Medulla oblongata (tissue), 1 donor: ENCODE measurements around the gene ARID3B.
"Not testable (repeated sequence)": the region's sequence is repeated elsewhere in the genome, so short reads cannot be mapped to it uniquely, and the experiment has no call there.

Experiments used
- DNase-seq: peaks from one replicate; pipeline ENCODE4 v3.0.0-alpha.2; 2015; ENCODE audit errors: extremely low spot score

The ARID3B gene

GRCh38 chr15:74568594-74568993 is 27.6 kb downstream of the ARID3B start:
- no peak for DNase-seq

- no peak for DNase-seq
Observed at GRCh38 chr15:74569731-74570070, 28.7 kb downstream of the ARID3B start.

DNA sequence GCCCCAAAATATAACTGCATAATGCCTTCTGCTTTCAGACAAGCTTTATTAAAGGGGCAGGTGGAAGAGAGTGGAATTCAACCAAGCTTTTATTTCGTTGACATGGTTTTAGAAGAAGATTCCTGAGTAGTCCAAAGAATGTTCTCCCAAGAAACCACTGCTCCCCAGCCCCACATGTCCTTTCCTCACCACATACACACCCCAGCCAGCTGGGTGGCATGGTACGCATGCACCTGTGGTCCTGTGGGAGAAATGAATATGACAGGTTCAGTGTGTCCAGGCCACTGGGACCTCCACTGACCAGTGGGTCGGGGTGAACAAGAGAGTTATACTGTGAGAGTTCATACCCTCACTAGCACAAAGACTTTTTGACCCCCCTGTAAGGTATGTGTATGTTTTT is 30.2 kb downstream of the ARID3B start:
- no peak for DNase-seq

GRCh38 chr15:74573987-74574386 is 33.0 kb downstream of the ARID3B start:
- no peak for DNase-seq

DNA sequence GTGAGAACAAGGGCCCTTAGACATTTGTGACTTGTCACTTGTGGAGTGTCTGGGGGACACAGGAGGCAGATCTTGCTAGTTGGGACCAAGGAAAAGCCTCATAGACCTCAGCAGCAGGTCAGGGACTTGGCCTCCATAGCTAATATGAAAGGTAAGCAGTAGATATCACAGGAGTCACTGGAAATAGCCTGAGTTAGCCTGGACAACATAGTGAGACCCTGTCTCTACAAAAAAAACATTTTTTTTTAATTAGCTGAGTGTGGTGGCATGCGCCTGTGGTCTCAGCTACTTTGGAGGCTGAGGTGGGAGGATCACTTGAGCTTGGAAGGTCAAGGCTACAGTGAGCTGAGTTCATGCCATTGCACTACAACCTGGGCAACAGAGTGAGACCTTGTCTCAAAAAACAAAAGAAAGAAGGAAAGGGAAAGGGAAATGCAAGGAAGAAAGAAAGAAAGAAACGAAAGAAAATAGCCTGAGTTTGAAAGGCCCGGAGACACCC is 37.5 kb downstream of the ARID3B start:
- no peak for DNase-seq

- no peak for DNase-seq
Observed at GRCh38 chr15:74579001-74579400, 38.0 kb downstream of the ARID3B start.

- no peak for DNase-seq
Observed at GRCh38 chr15:74580538-74581350, 39.7 kb downstream of the ARID3B start.

DNA sequence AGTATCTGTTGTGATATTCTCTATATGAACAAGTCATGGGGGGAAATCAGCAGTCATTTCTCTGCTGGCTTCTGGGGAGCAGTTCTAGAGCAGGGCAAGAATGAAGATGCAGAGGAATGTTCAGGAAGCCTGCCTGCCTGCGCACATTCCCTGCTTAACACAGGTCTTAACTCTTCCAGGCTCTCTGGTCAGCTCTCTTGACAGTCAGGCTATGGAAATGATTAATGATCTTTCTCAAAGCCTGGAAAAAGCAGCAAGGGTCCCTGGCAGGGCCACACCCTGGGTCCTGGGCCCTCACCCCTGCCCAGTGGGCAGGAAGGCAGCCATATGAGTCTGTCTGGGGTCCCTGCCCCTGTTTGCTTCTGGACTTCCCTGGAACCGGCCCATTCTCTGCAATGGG is 43.2 kb downstream of the ARID3B start:
- DNase-seq, result no peak

- peak; percentile 66 for DNase-seq
Observed at GRCh38 chr15:74584779-74585178, 43.8 kb downstream of the ARID3B start.

DNA sequence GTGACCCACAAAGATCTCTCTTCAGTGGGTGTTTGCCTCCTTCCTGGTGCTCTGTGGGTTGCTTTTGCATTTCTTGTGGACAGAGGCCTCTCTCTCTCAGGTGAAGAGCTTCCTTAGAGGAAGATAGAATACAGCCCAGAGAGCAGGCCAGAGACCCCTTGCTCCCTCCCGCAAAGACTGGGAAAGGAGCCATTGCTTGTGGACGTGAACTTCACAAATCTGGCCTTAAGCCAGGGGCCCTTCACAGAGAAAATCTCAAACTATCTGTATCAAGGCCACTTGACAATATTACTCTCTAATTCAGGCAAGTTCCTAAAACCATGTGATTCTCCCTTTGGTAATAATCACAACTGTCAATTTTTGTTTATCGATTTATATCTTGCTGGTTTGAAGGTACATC is 44.2 kb downstream of the ARID3B start:
- no peak for DNase-seq

- DNase-seq, result no peak
Observed at GRCh38 chr15:74585857-74586256, 44.8 kb downstream of the ARID3B start.

DNA sequence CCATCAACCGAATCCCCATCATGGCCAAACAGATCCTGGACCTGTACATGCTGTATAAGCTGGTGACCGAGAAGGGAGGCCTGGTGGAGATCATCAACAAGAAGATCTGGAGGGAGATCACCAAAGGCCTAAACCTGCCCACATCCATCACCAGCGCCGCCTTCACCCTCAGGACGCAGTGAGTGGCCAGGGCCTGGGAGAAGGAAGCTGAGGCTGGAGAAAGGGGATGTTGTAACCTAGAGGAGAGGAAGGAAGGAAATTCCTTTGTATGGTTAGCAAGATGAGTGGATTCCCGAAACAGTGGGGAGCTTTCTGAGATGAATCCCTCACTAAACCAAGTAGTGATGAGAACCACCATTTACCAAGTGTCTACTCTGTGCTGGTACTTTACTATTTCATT is 48.8 kb downstream of the ARID3B start:
- no peak for DNase-seq

DNA sequence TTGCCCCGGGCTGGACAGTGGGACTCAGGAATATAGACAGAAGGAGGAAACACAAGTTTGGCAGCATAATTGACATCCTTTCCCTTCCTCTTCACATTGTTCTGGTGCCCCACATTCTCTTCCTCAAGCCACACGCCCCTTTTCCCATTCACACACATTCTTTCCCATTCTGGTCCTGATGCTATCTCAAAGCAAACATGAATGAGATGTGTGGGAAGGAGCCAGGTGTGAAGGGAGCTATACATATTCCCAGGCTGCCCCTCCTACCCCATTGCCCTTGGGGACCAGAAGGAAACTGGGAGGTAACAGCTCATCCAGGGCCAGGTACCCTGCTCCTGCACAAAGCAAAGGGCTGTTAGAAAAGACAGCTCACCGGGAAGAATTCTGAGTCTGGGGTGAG is 51.2 kb downstream of the ARID3B start:
- no peak for DNase-seq

DNA sequence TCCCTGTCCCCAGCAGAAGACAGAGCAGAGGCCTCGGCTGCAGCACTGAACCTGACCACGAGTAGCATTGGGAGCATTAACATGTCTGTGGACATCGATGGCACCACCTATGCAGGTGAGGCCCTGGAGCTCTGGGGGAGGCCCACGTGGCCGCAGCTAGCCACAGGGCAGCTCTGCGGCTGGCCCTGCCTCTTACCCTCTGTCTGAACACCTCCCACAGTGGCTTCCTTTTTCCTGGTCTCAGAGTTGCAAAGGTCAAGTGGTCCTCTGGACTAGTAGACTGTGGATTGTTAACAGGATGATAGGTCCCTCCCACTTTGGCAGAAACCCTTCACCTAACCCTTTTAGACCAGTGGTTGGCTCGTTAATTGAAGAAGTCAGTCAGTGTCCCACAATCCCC is 52.1 kb downstream of the ARID3B start:
- DNase-seq, result no peak

DNA sequence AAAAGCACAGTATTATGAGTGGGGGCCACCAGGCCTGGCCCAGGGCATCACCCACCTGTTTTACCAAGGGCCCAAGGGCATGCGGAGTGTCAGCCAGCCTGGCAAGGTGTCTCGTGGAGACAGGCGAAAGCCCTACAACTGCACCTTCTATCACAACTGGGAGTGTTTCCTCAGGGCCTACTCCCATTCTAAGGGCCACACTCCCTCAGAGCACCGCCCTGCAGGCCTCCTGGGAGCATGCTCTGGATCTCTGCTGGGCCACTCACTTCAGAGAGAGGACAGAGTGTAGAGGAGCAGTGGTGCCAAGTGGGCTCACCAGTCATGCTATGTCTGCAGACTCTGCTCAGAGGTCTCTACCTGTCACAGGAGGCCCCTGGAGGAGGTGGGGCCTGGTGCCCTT is 53.4 kb downstream of the ARID3B start:
- no peak for DNase-seq

DNA sequence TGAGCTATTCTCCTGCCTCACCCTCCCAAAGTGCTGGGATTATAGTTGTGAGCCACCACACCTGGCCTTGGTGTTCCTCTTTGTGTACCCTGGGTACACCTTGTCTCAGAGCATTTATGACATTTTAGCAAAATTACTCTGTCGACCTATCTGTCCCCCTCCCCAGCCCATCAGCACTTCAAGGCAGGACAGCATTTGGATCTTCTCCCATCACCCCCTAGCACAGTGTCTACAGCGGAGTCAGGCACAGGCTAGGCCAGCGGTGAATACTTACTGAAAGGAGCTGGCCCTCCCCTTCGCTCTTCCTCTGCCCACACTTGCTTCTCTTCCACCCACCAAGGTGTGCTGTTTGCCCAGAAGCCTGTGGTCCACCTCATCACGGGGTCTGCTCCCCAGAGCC is 54.3 kb downstream of the ARID3B start:
- no peak for DNase-seq

DNA sequence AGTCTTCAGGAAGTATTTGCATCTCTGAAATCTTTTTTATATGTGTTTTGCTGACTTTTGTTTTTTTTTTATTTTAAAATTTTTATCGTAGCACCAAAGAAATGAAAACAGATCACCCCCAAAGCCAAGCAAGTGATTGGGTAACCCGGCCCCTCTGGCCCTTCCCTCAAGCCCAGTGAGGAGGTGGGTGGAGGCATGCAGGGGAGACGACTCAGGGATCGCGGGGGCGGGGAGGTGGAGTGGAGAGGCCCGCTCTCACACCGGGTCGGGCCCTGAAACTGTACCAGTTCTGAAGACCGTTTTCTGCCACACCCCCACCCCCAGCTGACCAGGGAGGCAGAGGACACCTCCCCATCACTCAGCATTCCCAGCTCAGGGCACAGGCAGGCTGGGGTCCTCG is 55.7 kb downstream of the ARID3B start:
- DNase-seq, result not testable (repeated sequence)

DNA sequence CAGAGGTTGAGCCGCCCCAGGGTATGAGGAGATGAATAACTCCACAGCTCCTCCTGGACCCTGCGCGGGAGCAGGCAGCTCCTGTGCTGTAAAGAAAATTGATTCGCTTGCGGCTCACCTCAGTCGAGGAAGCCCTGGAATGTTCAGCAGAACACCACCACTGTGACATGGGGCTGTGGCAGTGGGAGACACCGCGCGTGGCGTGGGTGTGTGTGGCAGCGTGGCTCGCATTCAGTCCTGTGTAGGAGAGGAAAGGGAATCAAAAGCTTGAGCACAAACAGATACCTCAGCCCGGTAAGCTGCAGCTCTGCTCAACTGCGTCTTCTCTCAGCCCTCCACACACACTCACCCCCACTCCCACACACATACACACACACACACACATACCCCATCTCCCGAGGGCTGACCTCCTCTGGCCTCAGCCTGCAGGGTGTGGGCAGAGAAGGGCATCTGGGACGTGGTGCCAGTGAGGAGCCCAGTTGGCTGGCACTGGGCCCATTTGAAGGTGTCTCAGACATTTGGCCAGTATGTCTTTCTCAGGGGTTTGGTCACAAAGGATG is 56.2 kb downstream of the ARID3B start:
- not testable (repeated sequence) for DNase-seq

DNA sequence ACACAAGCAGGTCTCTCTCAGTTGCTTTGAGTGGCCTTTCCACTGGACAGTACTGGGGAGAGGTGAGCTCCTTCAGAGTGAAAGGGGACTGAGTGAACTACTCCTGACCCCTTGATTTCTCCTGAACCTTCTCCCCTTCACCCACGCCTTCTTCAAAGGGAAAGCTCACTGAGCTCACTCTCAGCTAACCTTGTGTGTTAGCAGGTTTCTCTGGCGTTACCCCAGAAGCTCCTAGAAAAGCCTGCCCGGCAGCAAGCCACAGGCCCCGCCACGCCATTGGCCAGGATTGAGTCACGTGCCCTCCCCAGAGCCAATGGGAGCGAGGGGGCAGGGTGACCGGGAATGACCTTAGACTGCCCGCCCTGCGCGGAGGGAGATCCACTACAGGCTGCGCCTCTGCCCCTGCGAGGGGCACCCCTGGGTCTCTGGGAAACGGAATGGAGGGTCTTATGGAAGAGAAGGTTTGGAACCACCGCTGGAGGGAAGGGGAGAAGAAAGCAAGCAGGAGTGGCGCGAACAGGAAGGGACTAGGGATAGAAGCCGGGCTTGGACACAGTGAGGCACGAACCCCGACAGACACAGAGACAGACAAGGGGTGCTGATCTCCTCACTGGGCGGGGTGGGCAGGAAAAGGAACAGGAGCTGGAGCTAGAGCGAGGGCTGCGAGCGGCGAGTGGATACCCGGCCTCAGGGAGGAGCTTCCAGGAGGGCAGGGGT is 57.3 kb downstream of the ARID3B start:
- DNase-seq, result peak; percentile 98

GRCh38 chr15:74599156-74599555 is 58.1 kb downstream of the ARID3B start:
- no peak for DNase-seq

DNA sequence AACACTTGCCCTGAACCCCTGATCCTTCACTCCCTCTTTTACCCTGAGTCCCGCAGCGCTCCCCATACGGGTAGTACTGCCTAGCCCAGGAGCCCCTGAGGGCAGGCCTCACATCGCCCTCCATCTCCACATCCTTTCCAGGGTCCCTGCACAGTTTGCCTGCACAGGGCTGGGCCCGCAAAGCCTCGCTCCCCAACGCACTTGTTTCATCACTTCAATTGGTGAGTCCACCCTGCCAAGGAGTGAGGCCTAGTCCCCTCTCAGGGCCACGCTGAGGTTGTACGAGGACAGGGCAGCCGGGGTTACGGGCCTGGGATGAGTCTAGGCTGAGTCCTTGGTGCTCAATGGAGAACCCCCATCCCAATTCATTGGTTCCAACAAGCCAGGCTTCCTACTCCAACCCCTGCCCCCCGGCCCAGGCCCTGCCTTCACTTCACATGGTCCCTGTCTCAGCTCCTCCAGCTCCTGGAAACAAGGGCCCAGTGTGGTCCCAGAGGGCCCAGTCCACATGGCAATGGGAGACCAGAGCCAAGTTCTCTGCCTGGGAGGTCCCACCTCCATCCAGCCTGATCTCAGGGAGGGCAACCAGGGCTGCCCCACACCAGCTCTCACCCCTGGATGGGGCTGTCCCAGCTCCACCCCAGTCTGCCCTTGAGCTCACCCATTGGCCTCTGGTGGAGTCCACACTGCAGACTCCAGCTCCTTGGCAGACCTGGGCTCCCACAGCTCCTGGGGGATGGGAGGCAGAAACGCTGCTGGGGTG is 62.2 kb downstream of the ARID3B start:
- no peak for DNase-seq
